SK-N-SH treated with all-trans-retinoic acid at 6 μM for 48 hours (cell line): Measurements from ENCODE around the gene SSU72.

Source experiments
- ATAC-seq: fragments of 200-7000 bp; cut with Tn5 transposase; 3 replicates; pipeline ENCODE4 v1.9.1; 2020; ENCODE audit warnings: mild to moderate bottlenecking, moderate library complexity
- BACH2 ChIP-seq: fragments of 250-450 bp; sonication (Bioruptor Pico); IDR thresholded peaks from 2 replicates; pipeline ENCODE4 v1.9.0; 2021; ENCODE audit warnings: mild to moderate bottlenecking, borderline replicate concordance
- CREB5 ChIP-seq: fragments of 250-450 bp; sonication (Bioruptor Pico); IDR thresholded peaks from 2 replicates; pipeline ENCODE4 v1.5.1; 2020; ENCODE audit warnings: low read depth, mild to moderate bottlenecking, moderate library complexity
- CSDC2 ChIP-seq: fragments of 250-450 bp; sonication (Bioruptor Pico); IDR thresholded peaks from 2 replicates; pipeline ENCODE4 v1.5.0; 2020; ENCODE audit warnings: mild to moderate bottlenecking, moderate library complexity
- CSRNP3 ChIP-seq: fragments of 250-450 bp; sonication (Bioruptor Pico); IDR thresholded peaks from 2 replicates; pipeline ENCODE4 v1.5.1; 2021; ENCODE audit warnings: mild to moderate bottlenecking, moderate library complexity
- GLIS3 ChIP-seq: fragments of 250-450 bp; sonication (Bioruptor Pico); IDR thresholded peaks from 2 replicates; pipeline ENCODE4 v1.5.0; 2020; ENCODE audit warnings: mild to moderate bottlenecking, moderate library complexity
- ISL1 ChIP-seq: fragments of 250-450 bp; sonication (Bioruptor Pico); IDR thresholded peaks from 2 replicates; pipeline ENCODE4 v2.1.2; 2022; ENCODE audit warnings: mild to moderate bottlenecking, moderate library complexity
- PATZ1 ChIP-seq: fragments of 250-450 bp; sonication (Bioruptor Pico); IDR thresholded peaks from 2 replicates; pipeline ENCODE4 v1.8.0; 2020; ENCODE audit warnings: mild to moderate bottlenecking, moderate library complexity, borderline replicate concordance
- POU6F1 ChIP-seq: fragments of 250-450 bp; sonication (Bioruptor Pico); IDR thresholded peaks from 2 replicates; pipeline ENCODE4 v1.8.0; 2021; ENCODE audit warnings: low read depth, mild to moderate bottlenecking, moderate library complexity, borderline replicate concordance
- PPARA ChIP-seq: fragments of 250-450 bp; sonication (Bioruptor Pico); IDR thresholded peaks from 2 replicates; pipeline ENCODE4 v1.5.0; 2020; ENCODE audit warnings: mild to moderate bottlenecking, borderline replicate concordance
- RARB ChIP-seq: fragments of 250-450 bp; sonication (Bioruptor Pico); IDR thresholded peaks from 2 replicates; pipeline ENCODE4 v1.8.0; 2021; ENCODE audit warnings: mild to moderate bottlenecking, moderate library complexity
- SNAI2 ChIP-seq: fragments of 250-450 bp; sonication (Bioruptor Pico); IDR thresholded peaks from 2 replicates; pipeline ENCODE4 v1.5.0; 2020; ENCODE audit warnings: mild to moderate bottlenecking, moderate library complexity
- TCF4 ChIP-seq: fragments of 250-450 bp; sonication (Bioruptor Pico); IDR thresholded peaks from 2 replicates; pipeline ENCODE4 v1.8.0; 2021; ENCODE audit warnings: mild to moderate bottlenecking, moderate library complexity, borderline replicate concordance
- TOX ChIP-seq: fragments of 250-450 bp; sonication (Bioruptor Pico); IDR thresholded peaks from 2 replicates; pipeline ENCODE4 v1.8.0; 2021; ENCODE audit warnings: mild to moderate bottlenecking, moderate library complexity, borderline replicate concordance
- TSHZ2 ChIP-seq: fragments of 250-450 bp; sonication (Bioruptor Pico); IDR thresholded peaks from 2 replicates; pipeline ENCODE4 v1.5.0; 2020; ENCODE audit warnings: mild to moderate bottlenecking, moderate library complexity
- ZFP3 ChIP-seq: fragments of 250-450 bp; sonication (Bioruptor Pico); IDR thresholded peaks from 2 replicates; pipeline ENCODE4 v1.5.0; 2020; ENCODE audit warnings: mild to moderate bottlenecking, moderate library complexity
- ZFP30 ChIP-seq: fragments of 450-650 bp; formaldehyde crosslinking; IDR thresholded peaks from 2 replicates; pipeline ENCODE4 v1.5.0; 2022; ENCODE audit warnings: mild to moderate bottlenecking, moderate library complexity
- ZNF565 ChIP-seq: fragments of 450-650 bp; formaldehyde crosslinking; conservative IDR thresholded peaks from 2 replicates; pipeline ENCODE4 v1.5.0; 2020; ENCODE audit warnings: low read depth, mild to moderate bottlenecking, moderate library complexity
- ZNF70 ChIP-seq: fragments of 450-650 bp; formaldehyde crosslinking; IDR thresholded peaks from 2 replicates; pipeline ENCODE4 v1.5.0; 2020; ENCODE audit warnings: mild to moderate bottlenecking, moderate library complexity
- ZNF8 ChIP-seq: fragments of 450-650 bp; formaldehyde crosslinking; IDR thresholded peaks from 2 replicates; pipeline ENCODE4 v1.5.0; 2020; ENCODE audit warnings: mild to moderate bottlenecking, moderate library complexity

Gene SSU72

GRCh38 chr1:1598051-1598719, 23.5 kb upstream of the SSU72 start (continued):
- no peak for TF ChIP-seq CREB5
- TF ChIP-seq SNAI2, result no peak

- peak; percentile 63 for ATAC-seq
- no peak for TF ChIP-seq ZFP30 (CRISPR knock-in tag)
- no peak for TF ChIP-seq ISL1
- no peak for TF ChIP-seq RARB (CRISPR knock-in tag)
- TF ChIP-seq TCF4 (CRISPR knock-in tag), result no peak
- TF ChIP-seq PPARA, result no peak
- no peak for TF ChIP-seq ZNF8
- TF ChIP-seq CSRNP3 (CRISPR knock-in tag), result no peak
- no peak for TF ChIP-seq TOX
- no peak for TF ChIP-seq BACH2 (CRISPR knock-in tag)
- no peak for TF ChIP-seq CSDC2
- no peak for TF ChIP-seq PATZ1 (CRISPR knock-in tag)
- no peak for TF ChIP-seq ZNF70 (CRISPR knock-in tag)
- TF ChIP-seq ZFP3 (CRISPR knock-in tag), result no peak
- no peak for TF ChIP-seq TSHZ2 (CRISPR knock-in tag)
- TF ChIP-seq POU6F1 (CRISPR knock-in tag), result no peak
- no peak for TF ChIP-seq CREB5
- TF ChIP-seq ZNF565 (CRISPR knock-in tag), result no peak
- no peak for TF ChIP-seq GLIS3 (CRISPR knock-in tag)
- no peak for TF ChIP-seq SNAI2
Observed at GRCh38 chr1:1597275-1597930, 22.7 kb upstream of the SSU72 start.
